GM12878 (cell line): ENCODE measurements around the gene BRD9. TPM values are rescaled to one million over a fixed set of nuclear protein-coding genes. Genes with fewer than 3 reads are reported as not detected.
"Not testable (repeated sequence)": the region's sequence is repeated elsewhere in the genome, so short reads cannot be mapped to it uniquely, and the experiment has no call there.

Experiments
- ATAC-seq: fragments of 200-7000 bp; cut with Tn5 transposase; 3 replicates; pipeline ENCODE4 v1.9.1; 2020; ENCODE audit warnings: mild to moderate bottlenecking, moderate library complexity
- BruUV-seq: library from RNA; stranded (reverse); fragments of 400-500 nt; replicated peaks from 2 replicates; lab custom pipeline; 2021; lab: Mats Ljungman, UMichigan
- CTCF ChIA-PET: fragments of 300-600 bp; sonication (Branson Sonifier 250); formaldehyde crosslinking; extraction: SDS; loops from one replicate; lab custom pipeline; 2021; ENCODE audit warnings: inconsistent platforms; lab: Yijun Ruan, JAX
- POLR2A ChIA-PET: fragments of 350-600 bp; formaldehyde crosslinking; extraction: SDS; loops from one replicate; lab custom pipeline; 2021; ENCODE audit warnings: inconsistent platforms; lab: Charles Lee
- RAD21 ChIA-PET: fragments of 300-600 bp; sonication (Branson Sonifier 250); formaldehyde crosslinking; loops from one replicate; lab custom pipeline; 2023; ENCODE audit warnings: antibody characterized with exemption; ENCODE audit not compliant: unreplicated experiment; lab: Charles Lee
- SMC1A ChIA-PET: fragments of 300-600 bp; sonication (Branson Sonifier 250); formaldehyde crosslinking; loops from one replicate; lab custom pipeline; 2023; ENCODE audit not compliant: unreplicated experiment, uncharacterized antibody; lab: Charles Lee
- DNase-seq: peaks from one replicate; pipeline ENCODE4 v3.0.0-alpha.2; 2011; ENCODE audit warnings: low read depth, low spot score
- FAIRE-seq: peaks from 3 replicates; lab custom pipeline; 2011; peaks lifted over from hg19 to GRCh38; lab: Jason Lieb, UNC
- H2AFZ ChIP-seq: 2 replicates; pipeline ENCODE4 v1.6.0; 2011; ENCODE audit warnings: low read depth, low read length, control low read depth; ENCODE audit not compliant: control insufficient read depth
- H3K27ac ChIP-seq: 2 replicates; pipeline ENCODE4 v1.5.1; 2011; ENCODE audit warnings: control low read depth; ENCODE audit not compliant: control insufficient read depth, insufficient read depth
- H3K27me3 ChIP-seq, 2 experiments: replicated peaks in 1 of 2; 2 replicates each; pipeline versions ENCODE4 v1.6.0 to v1.6.1; 2011; ENCODE audit warnings: low read length in 1 of 2; ENCODE audit not compliant: control insufficient read depth in 2 of 2, insufficient read depth in 2 of 2
- H3K36me3 ChIP-seq, 2 experiments: 2 replicates each; pipeline ENCODE4 v1.5.1; 2011; ENCODE audit warnings: low read length in 1 of 2; ENCODE audit not compliant: control insufficient read depth in 2 of 2, insufficient read depth in 2 of 2
- H3K4me1 ChIP-seq: 2 replicates; pipeline ENCODE4 v1.6.1; 2011; ENCODE audit warnings: mild to moderate bottlenecking, low read length, moderate library complexity, mixed read lengths; ENCODE audit not compliant: control insufficient read depth, insufficient read depth
- H3K4me2 ChIP-seq: 2 replicates; pipeline ENCODE4 v1.6.0; 2011; ENCODE audit warnings: control low read depth; ENCODE audit not compliant: control insufficient read depth, insufficient read depth
- H3K4me3 ChIP-seq: fragments of 200-600 bp; sonication (generic); 2 replicates; pipeline ENCODE4 v1.5.1; 2016
- H3K79me2 ChIP-seq: 2 replicates; pipeline ENCODE4 v1.6.0; 2011; ENCODE audit warnings: low read length; ENCODE audit not compliant: control insufficient read depth, insufficient read depth
- H3K9ac ChIP-seq: 2 replicates; pipeline ENCODE4 v1.8.0; 2011; ENCODE audit warnings: low read length, control low read depth, mixed read lengths; ENCODE audit not compliant: control insufficient read depth, insufficient read depth
- H3K9me3 ChIP-seq: replicated peaks from 3 replicates; pipeline ENCODE4 v1.5.1; 2011; ENCODE audit warnings: mild to moderate bottlenecking, low read length; ENCODE audit not compliant: control insufficient read depth, insufficient read depth
- H4K20me1 ChIP-seq: 2 replicates; pipeline ENCODE4 v1.6.0; 2011; ENCODE audit not compliant: control insufficient read depth, insufficient read depth
- ETV6 ChIP-seq, 2 experiments: fragments of 450-650 bp in 1 of 2; IDR thresholded peaks in 1 of 2; conservative IDR thresholded peaks in 1 of 2; 2 replicates each; pipeline ENCODE4 v1.6.1; 2014; ENCODE audit warnings: antibody characterized with exemption in 1 of 2, borderline replicate concordance in 1 of 2, low read depth in 1 of 2, mild to moderate bottlenecking in 1 of 2, moderate library complexity in 1 of 2
- MTA2 ChIP-seq: fragments of 450-650 bp; IDR thresholded peaks from 2 replicates; pipeline ENCODE4 v1.6.1; 2016; ENCODE audit warnings: low read depth, mild to moderate bottlenecking, moderate library complexity
- WGBS: methylation state at CpG from one replicate; pipeline ENCODE4 v1.1.6; 2016; ENCODE audit warnings: low lambda C conversion rate; ENCODE audit not compliant: insufficient replicate concordance, insufficient coverage; ENCODE audit errors: missing lambda C conversion rate; 5-methylcytosine and 5-hydroxymethylcytosine counted together
- in situ Hi-C: fragments of 300-500 bp; cut with MboI; formaldehyde crosslinking; loops from 9 replicates; pipeline ENCODE4 v1.14.3; 2018; ENCODE audit warnings: mixed read lengths
- intact Hi-C: fragments of 100-400 bp; cut with micrococcal nuclease; formaldehyde crosslinking; loops from one replicate; pipeline ENCODE4 v1.14.2; 2022; ENCODE audit not compliant: unreplicated experiment
- polyA plus RNA-seq, 11 experiments: library from polyadenylated mRNA; depleted of rRNA in 4 of 11; unstranded in 6 of 11; stranded (reverse) in 5 of 11; fragments of >200 nt; fragmentation: Nextera tagmentation in 4 of 11; fragmentation: Illumina TruSeq in 1 of 11; extraction: Ambion mirVana in 4 of 11; extraction: Trizol in 1 of 11; gene quantifications; 1 replicate in 1 of 11; 2 replicates in 10 of 11; pipeline versions ENCODE4 v1.2.1 to v1.2.3, GENCODE V29; 2011 to 2016; ENCODE audit warnings: inconsistent platforms in 2 of 11, missing spikeins in 2 of 11, low read depth in 1 of 11
- total RNA-seq, 4 experiments: library from RNA; depleted of rRNA in 3 of 4; stranded (reverse); fragments of >200 nt in 3 of 4; fragmentation: Illumina TruSeq in 1 of 4; extraction: Trizol in 1 of 4; gene quantifications; 2 replicates each; pipeline versions ENCODE4 v1.2.1 to v1.2.3, GENCODE V29; 2013 to 2021

BRD9 gene
- total and polyA plus RNA-seq, 10 of the 15 experiments (the other 5 are each of a cell fraction or from before 2014, with no cell fraction given): 2.0 to 48.6 (median 32.4) TPM

DNA sequence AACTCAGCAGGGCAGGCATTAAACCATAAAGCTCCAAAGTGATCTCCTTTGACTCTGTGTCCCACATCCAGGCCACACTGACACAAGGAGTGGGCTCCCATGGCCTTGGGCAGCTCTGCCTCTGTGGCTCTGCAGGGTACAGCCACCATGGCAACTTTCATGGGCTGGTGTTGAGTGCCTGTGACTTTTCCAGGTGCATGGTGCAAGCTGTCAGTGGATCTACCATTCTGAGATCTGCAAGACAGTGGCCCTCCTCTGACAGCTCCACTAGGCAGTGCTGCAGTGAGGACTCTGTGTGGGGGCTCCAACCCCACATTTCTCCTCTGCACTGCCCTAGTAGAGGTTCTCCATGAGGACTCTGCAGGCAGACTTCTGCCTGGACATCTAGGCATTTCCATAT lies 41.4 kb upstream of the BRD9 start:
- H3K4me2 ChIP-seq, H3K36me3 ChIP-seq, DNase-seq, H3K27me3 ChIP-seq, FAIRE-seq, H4K20me1 ChIP-seq, H3K27ac ChIP-seq, BruUV-seq, H2AFZ ChIP-seq, H3K4me1 ChIP-seq, H3K9me3 ChIP-seq, ATAC-seq, H3K79me2 ChIP-seq, POLR2A ChIA-PET, H3K4me3 ChIP-seq, intact Hi-C loops, H3K9ac ChIP-seq: not testable (repeated sequence)
- in situ Hi-C loops: loop anchor here (10.0 kb wide), 1 partner anchor 721 kb away; no protein-coding TSS in a partner anchor
- RAD21 ChIA-PET: interaction anchor here (0.5 to 1.4 kb wide), 3 partner anchors 9 to 199 kb away, joined by 3 read pairs; no protein-coding TSS in a partner anchor
- CTCF ChIA-PET: interaction anchor here (0.6 to 4.2 kb wide), 5 partner anchors 10 to 711 kb away, joined by 3 to 21 read pairs (median 4); no protein-coding TSS in a partner anchor
- SMC1A ChIA-PET: interaction anchor here (1.4 kb wide), 1 partner anchor 10 kb away, joined by 5 read pairs; no protein-coding TSS in a partner anchor

DNA sequence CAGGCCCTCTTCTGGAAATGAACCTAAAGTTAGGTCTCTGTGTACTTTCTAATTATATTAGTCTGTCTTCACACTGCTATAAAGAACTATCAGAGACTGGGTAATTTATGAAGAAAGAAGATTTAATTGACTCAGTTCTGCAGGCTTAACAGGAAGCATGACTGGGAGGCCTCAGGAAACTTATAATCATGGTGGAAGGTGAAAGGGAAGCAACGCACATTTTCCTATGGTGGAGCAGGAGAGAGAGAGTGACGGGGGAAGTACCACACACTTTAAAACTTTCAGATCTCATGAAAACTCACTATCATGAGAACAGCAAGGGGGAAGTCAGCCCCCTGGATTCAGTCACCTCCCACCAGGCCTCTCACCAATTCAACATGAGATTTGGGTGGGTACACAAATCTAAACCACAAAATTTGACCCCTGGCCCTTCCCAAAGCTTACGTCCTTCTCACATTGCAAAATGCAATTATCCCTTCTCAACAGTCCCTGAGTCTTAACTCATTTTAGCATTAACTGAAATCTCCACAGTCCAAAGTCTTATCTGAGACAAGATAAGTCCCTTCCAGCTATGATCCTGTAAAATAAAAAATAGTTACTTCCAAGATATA lies 40.8 kb upstream of the BRD9 start:
- no peaks in the 10 kb centered on the region for H3K36me3 ChIP-seq
- no peak overlapping the region for H2AFZ ChIP-seq
- no peaks in the 10 kb centered on the region for H3K9me3 ChIP-seq
- peak in 1 of 2 experiments; percentile 65; a peak in 2 of 4 replicates for TF ChIP-seq ETV6 (conservative IDR thresholded peaks at IDR 0.05 in 1 of 2, IDR thresholded peaks at IDR 0.05 in 1 of 2; ENCODE audit: borderline replicate concordance in 1 of 2, low read depth in 1 of 2)
- TF ChIP-seq MTA2: no peak
- intact Hi-C loops: no loop called here
- no peak for FAIRE-seq
- no peak for ATAC-seq
- no peak overlapping the region for H3K4me2 ChIP-seq
- ChIA-PET RAD21 (interaction anchor here (1.4 kb wide), 1 partner anchor 200 kb away, joined by 3 read pairs; no protein-coding TSS in a partner anchor), POLR2A (no interaction called here), SMC1A (interaction anchor here (1.4 kb wide), 1 partner anchor 9 kb away, joined by 5 read pairs; no protein-coding TSS in a partner anchor), CTCF (interaction anchor here (0.6 to 4.2 kb wide), 4 partner anchors 9 to 711 kb away, joined by 3 to 21 read pairs (median 5); no protein-coding TSS in a partner anchor)
- H3K27ac ChIP-seq: no peak overlapping the region
- H3K4me3 ChIP-seq: no peak overlapping the region
- no TSS peak for BruUV-seq
- WGBS: 34% methylated on average over 3 of the region's 3 CpGs
- H3K79me2 ChIP-seq: no peaks in the 10 kb centered on the region
- no peaks in the 10 kb centered on the region for H4K20me1 ChIP-seq
- no peaks in the 10 kb centered on the region for H3K27me3 ChIP-seq
- no peak overlapping the region for H3K9ac ChIP-seq
- H3K4me1 ChIP-seq: no peaks in the 10 kb centered on the region
- in situ Hi-C loops: loop anchor here (10.0 kb wide), 1 partner anchor 721 kb away; no protein-coding TSS in a partner anchor
- no peak for DNase-seq
